ENCODE results near the gene ST6GALNAC5. TPM values are rescaled to one million over a fixed set of nuclear protein-coding genes. Genes with fewer than 3 reads are reported as not detected.

Gene ST6GALNAC5
- polyA plus RNA-seq, 4 donors = 3.1 to 4.6 (median 4.3) TPM

GRCh38 chr1:77039739-77040138 lies 172.5 kb downstream of the ST6GALNAC5 start:
- no peak for DNase-seq (ENCODE audit: low read depth in 4 of 4, low spot score in 2 of 4)

GRCh38 chr1:77040826-77041225 lies 173.5 kb downstream of the ST6GALNAC5 start:
- DNase-seq (ENCODE audit: low read depth in 4 of 4, low spot score in 2 of 4) = no peak

DNA sequence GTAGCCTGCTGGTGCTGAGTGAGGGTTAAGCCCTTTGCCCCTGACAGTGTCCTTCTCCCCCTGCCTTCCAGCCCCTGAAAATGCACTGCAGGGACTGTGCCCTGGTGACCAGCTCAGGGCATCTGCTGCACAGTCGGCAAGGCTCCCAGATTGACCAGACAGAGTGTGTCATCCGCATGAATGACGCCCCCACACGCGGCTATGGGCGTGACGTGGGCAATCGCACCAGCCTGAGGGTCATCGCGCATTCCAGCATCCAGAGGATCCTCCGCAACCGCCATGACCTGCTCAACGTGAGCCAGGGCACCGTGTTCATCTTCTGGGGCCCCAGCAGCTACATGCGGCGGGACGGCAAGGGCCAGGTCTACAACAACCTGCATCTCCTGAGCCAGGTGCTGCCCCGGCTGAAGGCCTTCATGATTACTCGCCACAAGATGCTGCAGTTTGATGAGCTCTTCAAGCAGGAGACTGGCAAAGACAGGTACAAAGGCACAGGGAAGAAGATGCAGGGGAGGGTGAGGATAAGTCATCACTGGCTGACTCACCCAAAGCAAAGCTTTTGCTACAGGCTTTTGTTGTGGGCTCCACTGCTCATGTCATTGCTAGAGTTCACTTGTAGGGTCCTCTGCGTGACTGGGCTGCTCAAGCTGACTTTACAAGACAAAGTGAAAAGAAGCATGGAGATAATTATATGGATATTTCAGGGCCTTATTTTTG lies 177.0 kb downstream of the ST6GALNAC5 start:
- DNase-seq (ENCODE audit: low read depth in 4 of 4, low spot score in 2 of 4) = no peak

DNA sequence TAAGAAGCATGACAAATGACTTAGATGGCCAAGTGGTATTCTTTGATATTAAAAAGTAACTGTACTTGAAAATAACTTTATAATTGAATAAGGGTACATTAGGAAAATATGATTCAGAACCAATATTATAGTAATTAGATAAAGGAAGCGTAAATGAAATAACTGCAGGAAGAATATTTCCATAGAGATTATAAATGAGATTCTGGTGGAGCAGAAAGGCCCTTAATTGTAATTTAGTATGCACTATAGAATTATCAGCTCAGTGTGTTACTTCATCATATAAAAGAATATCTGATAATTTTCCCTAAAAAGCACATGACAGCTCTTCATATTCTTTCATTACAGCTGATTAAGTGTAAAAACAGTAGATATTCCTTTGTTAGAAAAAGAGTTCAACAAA lies 180.3 kb downstream of the ST6GALNAC5 start:
- DNase-seq (ENCODE audit: low read depth in 4 of 4, low spot score in 2 of 4) = no peak

- no peak for DNase-seq (ENCODE audit: low read depth in 4 of 4, low spot score in 2 of 4)
Observed at GRCh38 chr1:77047978-77048614, 180.8 kb downstream of the ST6GALNAC5 start.

DNA sequence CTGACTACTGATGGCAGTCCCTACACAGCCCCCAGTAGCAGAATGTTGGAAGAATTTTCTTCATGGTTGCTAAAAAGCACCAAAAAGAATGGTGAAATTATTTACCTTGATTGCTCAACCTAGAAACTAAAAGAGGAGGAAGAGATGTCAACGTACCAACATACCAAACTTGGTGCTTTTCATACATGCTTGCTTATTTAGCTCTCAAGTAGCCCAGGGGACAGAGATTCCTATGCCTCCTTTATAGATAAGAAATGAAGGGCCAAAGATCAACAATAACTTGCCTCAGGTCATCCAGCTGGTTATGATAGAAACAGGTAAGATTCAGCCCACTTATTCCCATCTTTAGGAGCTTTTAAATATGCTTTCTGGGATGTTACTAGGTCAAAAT lies 181.3 kb downstream of the ST6GALNAC5 start:
- no peak for DNase-seq (ENCODE audit: low read depth in 4 of 4, low spot score in 2 of 4)

GRCh38 chr1:77051425-77051824 lies 184.1 kb downstream of the ST6GALNAC5 start:
- no peak for DNase-seq (ENCODE audit: low read depth in 4 of 4, low spot score in 2 of 4)

- no peak for DNase-seq (ENCODE audit: low read depth in 4 of 4, low spot score in 2 of 4)
Observed at GRCh38 chr1:77056525-77056924, 189.2 kb downstream of the ST6GALNAC5 start.

- DNase-seq (ENCODE audit: low read depth in 4 of 4, low spot score in 2 of 4) = no peak
Observed at GRCh38 chr1:77057994-77058585, 190.8 kb downstream of the ST6GALNAC5 start.

- DNase-seq (ENCODE audit: low read depth in 4 of 4, low spot score in 2 of 4) = no peak
Observed at GRCh38 chr1:77060000-77060399, 192.7 kb downstream of the ST6GALNAC5 start.

- no peak for DNase-seq (ENCODE audit: low read depth in 4 of 4, low spot score in 2 of 4)
Observed at GRCh38 chr1:77061162-77061561, 193.9 kb downstream of the ST6GALNAC5 start.

DNA sequence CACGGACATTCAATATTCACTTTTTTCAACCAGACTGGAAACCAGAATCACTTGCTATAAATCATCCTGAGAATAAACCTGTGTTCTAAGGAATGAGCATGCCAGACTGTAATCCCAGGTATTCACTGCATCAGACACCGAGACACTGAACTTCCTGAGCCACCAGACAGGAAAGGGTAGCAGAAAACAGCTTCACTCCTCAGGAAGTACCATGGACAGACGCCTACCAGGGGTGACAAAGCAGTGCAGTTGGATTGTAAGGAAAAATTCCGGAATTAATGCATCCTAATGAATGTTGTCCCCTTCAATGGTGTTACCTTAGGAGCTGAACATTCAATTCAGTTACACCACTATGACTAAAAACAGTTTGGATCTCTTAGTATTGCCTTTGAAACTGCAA lies 195.8 kb downstream of the ST6GALNAC5 start:
- DNase-seq (ENCODE audit: low read depth in 4 of 4, low spot score in 2 of 4) = no peak

DNA sequence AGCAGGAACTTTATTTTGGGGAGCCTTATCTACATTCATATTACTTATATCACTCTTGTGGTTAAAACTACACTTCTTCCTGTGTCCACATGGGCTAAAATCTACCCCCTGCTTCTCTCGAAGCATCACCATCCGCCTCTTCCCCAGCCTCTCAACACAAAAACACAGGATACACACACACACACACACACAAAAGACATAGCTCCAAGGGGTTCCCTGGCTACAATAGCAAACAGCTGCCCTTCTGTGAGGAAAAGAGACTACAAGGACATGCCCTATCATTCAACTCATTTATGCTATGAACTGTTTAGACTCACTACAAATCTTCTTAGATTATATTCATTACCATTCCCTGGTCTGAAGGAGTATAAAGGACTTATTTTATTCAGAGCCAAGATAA lies 197.0 kb downstream of the ST6GALNAC5 start:
- DNase-seq (ENCODE audit: low read depth in 4 of 4, low spot score in 2 of 4) = no peak

- no peak for DNase-seq (ENCODE audit: low read depth in 4 of 4, low spot score in 2 of 4)
Observed at GRCh38 chr1:77065693-77066342, 198.5 kb downstream of the ST6GALNAC5 start.

- no peak for DNase-seq (ENCODE audit: low read depth in 4 of 4, low spot score in 2 of 4)
Observed at GRCh38 chr1:77068013-77068412, 200.7 kb downstream of the ST6GALNAC5 start.

DNA sequence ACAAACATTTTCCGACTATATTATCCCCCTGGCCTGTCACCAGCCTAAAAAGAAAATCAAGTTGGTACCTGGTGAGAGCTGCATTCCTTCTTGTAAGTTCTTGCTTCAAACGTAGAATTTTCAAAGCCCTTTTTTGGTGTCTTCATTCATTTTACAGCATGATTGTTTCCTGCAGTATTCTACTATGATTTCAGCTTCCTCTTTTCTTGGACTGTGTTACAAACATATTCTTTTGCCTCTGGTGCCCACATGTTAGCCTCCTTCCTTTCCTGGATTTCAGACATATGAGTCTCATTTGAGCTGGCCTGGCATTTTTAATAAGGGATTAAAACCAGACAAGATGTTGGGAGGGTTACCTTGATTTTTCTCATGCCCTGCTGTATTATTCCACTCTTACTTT lies 209.5 kb downstream of the ST6GALNAC5 start:
- no peak for DNase-seq (ENCODE audit: low read depth in 4 of 4, low spot score in 2 of 4)

DNA sequence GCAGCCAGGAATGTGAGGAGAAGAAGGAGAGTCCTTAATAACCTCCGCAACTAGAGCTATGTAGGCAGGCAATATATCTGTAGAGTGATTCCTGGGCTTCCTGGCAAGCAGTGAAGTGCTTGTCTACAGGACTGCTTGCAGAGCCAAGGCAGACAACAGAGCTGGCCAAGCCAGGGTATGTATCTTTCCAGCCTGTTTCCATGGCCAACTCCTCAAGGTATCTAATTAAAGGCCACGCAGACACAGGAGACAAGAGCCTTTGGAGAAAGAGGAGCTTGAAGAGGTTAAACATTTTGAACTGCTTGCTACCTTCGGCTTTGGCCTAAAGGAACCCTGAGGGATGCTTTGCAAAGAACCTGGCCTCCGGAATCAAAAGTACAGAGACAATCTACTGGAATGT lies 214.6 kb downstream of the ST6GALNAC5 start:
- no peak for DNase-seq (ENCODE audit: low read depth in 4 of 4, low spot score in 2 of 4)

DNA sequence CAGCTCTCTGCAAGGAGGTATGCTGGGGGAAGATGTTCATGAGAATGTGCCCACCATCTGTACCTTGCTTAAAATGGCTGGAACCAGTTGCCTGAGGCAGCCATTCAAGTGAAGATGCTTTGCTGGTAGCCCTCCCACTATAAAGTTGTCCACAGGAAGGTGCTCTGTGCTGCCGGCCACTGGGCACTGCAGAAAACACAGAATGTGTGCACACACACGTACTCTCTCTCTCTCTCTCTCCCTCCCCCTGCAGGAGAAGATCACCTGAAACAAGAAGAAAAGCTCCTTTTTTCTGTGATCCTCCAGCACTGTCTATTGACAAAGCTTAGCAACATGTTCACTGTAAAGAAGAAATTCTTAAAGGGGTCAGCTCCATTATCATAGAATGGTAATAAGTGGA lies 217.2 kb downstream of the ST6GALNAC5 start:
- no peak for DNase-seq (ENCODE audit: low read depth in 4 of 4, low spot score in 2 of 4)

DNA sequence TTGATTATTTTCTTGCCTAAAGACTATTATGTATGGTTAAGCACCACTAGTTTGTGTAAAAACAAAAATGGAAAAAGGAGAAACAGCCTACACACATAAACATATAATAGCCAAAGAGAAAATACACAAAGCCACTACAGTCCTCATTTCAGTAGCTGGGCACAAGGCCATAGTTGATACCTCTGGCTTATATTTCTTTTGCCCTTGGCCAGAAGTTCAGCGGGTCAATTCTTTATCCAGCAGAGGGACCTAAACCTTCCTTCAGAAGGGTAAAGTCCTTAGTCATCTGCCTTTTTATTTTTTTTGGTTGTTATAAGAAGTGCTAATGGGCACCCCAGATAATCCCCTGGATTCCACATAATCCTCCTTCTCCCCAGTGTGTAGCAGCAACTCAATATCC lies 217.8 kb downstream of the ST6GALNAC5 start:
- no peak for DNase-seq (ENCODE audit: low read depth in 4 of 4, low spot score in 2 of 4)

DNA sequence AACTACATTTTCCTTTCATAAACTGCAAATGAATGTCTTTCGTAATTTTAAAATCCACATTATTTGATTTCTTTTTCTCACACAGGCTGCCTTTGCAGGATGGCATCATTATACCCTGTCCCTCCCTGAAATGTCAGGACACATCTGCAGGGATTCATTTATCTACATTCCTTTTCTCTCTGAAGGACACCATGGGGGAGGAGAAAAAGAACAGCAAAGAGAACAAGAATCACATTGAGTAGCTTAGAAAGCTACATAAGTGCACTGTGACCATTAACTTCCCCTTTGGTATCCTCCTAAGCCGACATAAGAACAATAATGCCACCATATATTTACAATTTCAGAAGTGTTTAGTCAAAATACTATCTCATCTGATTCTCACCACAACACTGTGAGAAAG lies 222.5 kb downstream of the ST6GALNAC5 start:
- DNase-seq (ENCODE audit: low read depth in 4 of 4, low spot score in 2 of 4) = no peak

GRCh38 chr1:77095236-77095635 lies 228.0 kb downstream of the ST6GALNAC5 start:
- DNase-seq (ENCODE audit: low read depth in 4 of 4, low spot score in 2 of 4) = peak in 1 of 4 donors; percentile 0
